Endothelial cell of umbilical vein (primary cell): ENCODE measurements around the gene PTGFRN. TPM values are rescaled to one million over a fixed set of nuclear protein-coding genes. Genes with fewer than 3 reads are reported as not detected.

Experiments
- BruUV-seq: library from RNA; stranded (reverse); fragments of 400-500 nt; replicated peaks from 2 replicates; lab custom pipeline; 2021; lab: Mats Ljungman, UMichigan
- CTCF ChIA-PET: fragments of 300-600, 350-600 bp; sonication (Branson Sonifier 250); formaldehyde crosslinking; loops from one replicate; lab custom pipeline; 2021; ENCODE audit warnings: antibody characterized with exemption, inconsistent platforms; lab: Charles Lee
- POLR2A ChIA-PET: fragments of 300-600, 350-600 bp; sonication (Branson Sonifier 250); formaldehyde crosslinking; loops from one replicate; lab custom pipeline; 2021; ENCODE audit warnings: antibody characterized with exemption, inconsistent platforms; lab: Charles Lee
- DNase-seq: peaks from one replicate; pipeline ENCODE4 v3.0.0-alpha.2; 2011; ENCODE audit warnings: low read depth, low spot score
- FAIRE-seq: peaks from 2 replicates; lab custom pipeline; 2011; peaks lifted over from hg19 to GRCh38; lab: Jason Lieb, UNC
- H2AFZ ChIP-seq: 2 replicates; pipeline ENCODE4 v1.6.0; 2012; ENCODE audit warnings: low read depth, low read length, control low read depth, inconsistent platforms
- H3K27ac ChIP-seq: 2 replicates; pipeline ENCODE4 v1.5.1; 2011; ENCODE audit warnings: low read depth, mild to moderate bottlenecking, control low read depth, low read length, moderate library complexity; ENCODE audit not compliant: insufficient read depth
- H3K27me3 ChIP-seq, 2 experiments: 2 replicates each; pipeline versions ENCODE4 v1.6.0 to v1.6.1; 2011; ENCODE audit warnings: low read length in 2 of 2, mixed read lengths in 1 of 2; ENCODE audit not compliant: control insufficient read depth in 2 of 2, insufficient read depth in 2 of 2
- H3K36me3 ChIP-seq, 2 experiments: 2 replicates in 1 of 2; 3 replicates in 1 of 2; pipeline ENCODE4 v1.5.1; 2011; ENCODE audit warnings: low read length in 2 of 2, mild to moderate bottlenecking in 1 of 2, moderate library complexity in 1 of 2; ENCODE audit not compliant: control insufficient read depth in 2 of 2, insufficient read depth in 2 of 2; ENCODE audit errors: extremely low read depth in 1 of 2
- H3K4me1 ChIP-seq: 3 replicates; pipeline ENCODE4 v1.5.1; 2011; ENCODE audit warnings: mild to moderate bottlenecking, low read length; ENCODE audit not compliant: control insufficient read depth, insufficient read depth; ENCODE audit errors: extremely low read depth
- H3K4me2 ChIP-seq: 2 replicates; pipeline ENCODE4 v1.6.1; 2011; ENCODE audit warnings: low read length, control low read depth, mixed read lengths; ENCODE audit not compliant: insufficient read depth
- H3K4me3 ChIP-seq, 3 experiments: fragments of 200-600 bp in 1 of 3; sonication (generic), shearing (Covaris generic) in 1 of 3; replicated peaks in 1 of 3; 2 replicates each; pipeline ENCODE4 v1.5.1; 2011 to 2016; ENCODE audit warnings: control low read depth in 3 of 3, low read length in 3 of 3, mild to moderate bottlenecking in 2 of 3, inconsistent platforms in 1 of 3, low read depth in 1 of 3, moderate library complexity in 1 of 3; ENCODE audit not compliant: insufficient read depth in 1 of 3
- H3K79me2 ChIP-seq: 2 replicates; pipeline ENCODE4 v1.6.0; 2012; ENCODE audit warnings: low read length, inconsistent platforms; ENCODE audit not compliant: control insufficient read depth, insufficient read depth
- H3K9ac ChIP-seq: replicated peaks from 2 replicates; pipeline ENCODE3; 2011; ENCODE audit warnings: low read length, control low read depth; ENCODE audit not compliant: insufficient read depth; ENCODE audit errors: extremely low read depth
- H3K9me1 ChIP-seq: replicated peaks from 3 replicates; pipeline ENCODE4 v1.6.0; 2011; ENCODE audit warnings: mild to moderate bottlenecking, low read length; ENCODE audit not compliant: control insufficient read depth, insufficient read depth; ENCODE audit errors: extremely low read depth
- H3K9me3 ChIP-seq: replicated peaks from 2 replicates; pipeline ENCODE4 v1.5.1; 2012; ENCODE audit warnings: low read length, inconsistent platforms; ENCODE audit not compliant: control insufficient read depth, insufficient read depth
- H4K20me1 ChIP-seq: replicated peaks from 2 replicates; pipeline ENCODE3; 2011; ENCODE audit warnings: mild to moderate bottlenecking, low read length; ENCODE audit not compliant: control insufficient read depth, insufficient read depth; ENCODE audit errors: extremely low read depth
- EZH2 ChIP-seq: IDR thresholded peaks from 2 replicates; pipeline ENCODE4 v1.6.1; 2012; ENCODE audit warnings: borderline replicate concordance, low read depth, mild to moderate bottlenecking, moderate library complexity, low read length, inconsistent platforms; ENCODE audit not compliant: severe bottlenecking
- FOS ChIP-seq: IDR thresholded peaks from 2 replicates; pipeline ENCODE4 v1.6.1; 2011; ENCODE audit warnings: mild to moderate bottlenecking, low read length, moderate library complexity, borderline replicate concordance; ENCODE audit not compliant: insufficient read depth
- GATA2 ChIP-seq: IDR thresholded peaks from 2 replicates; pipeline ENCODE4 v1.7.0; 2011; ENCODE audit warnings: low read depth, mild to moderate bottlenecking, moderate library complexity, mixed read lengths, low read length; ENCODE audit not compliant: insufficient read length, insufficient read depth
- JUN ChIP-seq: IDR thresholded peaks from 2 replicates; pipeline ENCODE4 v1.6.1; 2011; ENCODE audit warnings: borderline replicate concordance, low read depth; ENCODE audit not compliant: insufficient read length, insufficient read depth
- MYC ChIP-seq: IDR thresholded peaks from one replicate; pipeline ENCODE4 v1.6.1; 2011; ENCODE audit warnings: mild to moderate bottlenecking, low read depth, low read length
- POLR2A ChIP-seq: IDR thresholded peaks from 2 replicates; pipeline ENCODE4 v1.6.1; 2012; ENCODE audit warnings: low read depth, mild to moderate bottlenecking, control low read depth, low read length
- POLR2AphosphoS5 ChIP-seq: IDR thresholded peaks from 2 replicates; pipeline ENCODE4 v1.6.1; 2012; ENCODE audit warnings: low read depth, mild to moderate bottlenecking, control low read depth, low read length, moderate library complexity; ENCODE audit not compliant: insufficient read depth
- dilution Hi-C: fragments of 300-500 bp; cut with MboI; formaldehyde crosslinking; loops from one replicate; pipeline ENCODE4 v1.15.0; 2019; ENCODE audit warnings: low sequenced_read_pairs; ENCODE audit not compliant: extremely low pct_ligation_motif_present
- intact Hi-C: fragments of 100-400 bp; cut with micrococcal nuclease; formaldehyde crosslinking; loops from one replicate; pipeline ENCODE4 v1.10.0; 2022
- polyA plus RNA-seq, 4 experiments: library from polyadenylated mRNA; depleted of rRNA in 3 of 4; stranded (reverse) in 3 of 4; unstranded in 1 of 4; fragments of >200 nt; gene quantifications; 2 replicates each; pipeline versions ENCODE4 v1.2.1 to v1.2.3, GENCODE V29; 2011 to 2012; ENCODE audit warnings: missing spikeins in 1 of 4
- total RNA-seq: library from RNA; stranded (reverse); gene quantifications from 2 replicates; pipeline ENCODE4 v1.2.3, GENCODE V29; 2021
- TF ChIP-seq, protein P1 (sequence below), 2 donors: IDR thresholded peaks; 1 replicate in 1 of 2; 2 replicates in 1 of 2; pipeline ENCODE4 v1.5.1; 2011; ENCODE audit warnings: low read length in 2 of 2, mild to moderate bottlenecking in 2 of 2, moderate library complexity in 2 of 2, control low read depth in 1 of 2, inconsistent platforms in 1 of 2, low read depth in 1 of 2; ENCODE audit not compliant: insufficient read depth in 1 of 2; ENCODE audit errors: extremely low read depth in 1 of 2
- TF ChIP-seq, protein P2 (sequence below): IDR thresholded peaks from 2 replicates; pipeline ENCODE4 v1.6.1; 2011; ENCODE audit not compliant: insufficient read depth, insufficient read length

Gene PTGFRN
- total and polyA plus RNA-seq, 2 donors (not counting 3 experiments of a cell fraction or from before 2014, with no cell fraction given), result 39.6 to 60.7 TPM

DNA sequence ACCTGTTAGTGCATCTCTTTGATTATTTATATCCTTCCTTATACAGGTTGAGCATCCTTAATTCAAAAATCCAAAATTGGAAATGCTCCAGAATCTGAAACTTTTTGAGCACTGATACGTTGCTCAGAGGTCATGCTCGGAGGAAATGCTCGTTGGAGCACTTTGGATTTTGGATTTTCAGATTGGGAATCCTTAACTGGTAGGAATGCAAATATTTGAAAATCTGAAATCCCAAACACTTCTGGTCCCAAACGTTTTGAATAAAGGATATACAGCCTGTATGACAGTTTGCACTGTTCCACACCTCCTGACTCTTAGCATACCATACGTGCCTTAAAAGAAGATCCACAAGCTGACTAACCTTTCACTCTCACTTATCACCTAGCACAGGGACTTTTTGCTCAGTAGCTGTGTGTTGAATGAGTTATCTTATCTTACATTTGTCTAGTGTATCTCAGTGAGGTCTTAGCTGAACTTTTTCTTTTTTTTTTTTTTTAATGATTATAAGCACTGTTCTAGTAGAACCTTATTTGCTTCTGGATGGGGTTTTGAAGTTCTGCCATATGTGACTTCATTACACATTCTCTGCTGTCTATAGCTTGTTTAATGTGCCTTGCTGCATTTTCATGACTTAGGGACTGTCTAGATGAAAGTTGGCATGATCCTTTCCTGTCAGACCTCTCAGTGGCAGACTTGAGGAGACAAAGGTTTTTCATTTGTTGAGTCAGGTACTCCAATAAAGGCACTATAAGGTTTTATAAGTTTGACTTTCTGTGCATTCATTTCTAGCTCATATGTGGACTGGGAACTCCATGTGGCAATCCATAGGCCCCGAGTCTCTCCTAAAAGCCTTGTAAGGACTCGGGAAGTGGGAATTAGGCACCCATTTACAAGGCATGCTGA, 21.6 kb downstream of the PTGFRN start:
- Histone ChIP-seq H2AFZ (no peak overlapping the region), H3K9me1 (no peaks in the 10 kb centered on the region), H3K9me3 (no peaks in the 10 kb centered on the region), H3K4me3 (no peak overlapping the region), H4K20me1 (no peaks in the 10 kb centered on the region), H3K36me3 (no peaks in the 10 kb centered on the region), H3K4me1 (no peaks in the 10 kb centered on the region), H3K27ac (no peak overlapping the region), H3K9ac (no peak overlapping the region), H3K4me2 (no peak overlapping the region), H3K27me3 (no peaks in the 10 kb centered on the region), H3K79me2 (no peaks in the 10 kb centered on the region)
- dilution Hi-C loops (no loop called here), intact Hi-C loops (loop anchor here (2.0 kb wide), 1 partner anchor 20 kb away; no protein-coding TSS in a partner anchor)
- no TSS peak for BruUV-seq
- CTCF ChIA-PET, result interaction anchor here (1.1 kb wide), 1 partner anchor 193 kb away, joined by 3 read pairs; no protein-coding TSS in a partner anchor
- POLR2A ChIA-PET, result no interaction called here
- no peak for TF ChIP-seq JUN
- TF ChIP-seq EZH2, result no peak
- no peak for TF ChIP-seq FOS
- TF ChIP-seq POLR2AphosphoS5, result no peak
- no peak for TF ChIP-seq GATA2
- no peak for TF ChIP-seq POLR2A
- no peak for TF ChIP-seq MYC
- TF ChIP-seq, protein P1, sequence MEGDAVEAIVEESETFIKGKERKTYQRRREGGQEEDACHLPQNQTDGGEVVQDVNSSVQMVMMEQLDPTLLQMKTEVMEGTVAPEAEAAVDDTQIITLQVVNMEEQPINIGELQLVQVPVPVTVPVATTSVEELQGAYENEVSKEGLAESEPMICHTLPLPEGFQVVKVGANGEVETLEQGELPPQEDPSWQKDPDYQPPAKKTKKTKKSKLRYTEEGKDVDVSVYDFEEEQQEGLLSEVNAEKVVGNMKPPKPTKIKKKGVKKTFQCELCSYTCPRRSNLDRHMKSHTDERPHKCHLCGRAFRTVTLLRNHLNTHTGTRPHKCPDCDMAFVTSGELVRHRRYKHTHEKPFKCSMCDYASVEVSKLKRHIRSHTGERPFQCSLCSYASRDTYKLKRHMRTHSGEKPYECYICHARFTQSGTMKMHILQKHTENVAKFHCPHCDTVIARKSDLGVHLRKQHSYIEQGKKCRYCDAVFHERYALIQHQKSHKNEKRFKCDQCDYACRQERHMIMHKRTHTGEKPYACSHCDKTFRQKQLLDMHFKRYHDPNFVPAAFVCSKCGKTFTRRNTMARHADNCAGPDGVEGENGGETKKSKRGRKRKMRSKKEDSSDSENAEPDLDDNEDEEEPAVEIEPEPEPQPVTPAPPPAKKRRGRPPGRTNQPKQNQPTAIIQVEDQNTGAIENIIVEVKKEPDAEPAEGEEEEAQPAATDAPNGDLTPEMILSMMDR (IDR thresholded peaks at IDR 0.05; ENCODE audit: extremely low read depth in 1 of 2, insufficient read depth in 1 of 2, low read depth in 1 of 2, low read length in 2 of 2), result no peak
- TF ChIP-seq, protein P2, sequence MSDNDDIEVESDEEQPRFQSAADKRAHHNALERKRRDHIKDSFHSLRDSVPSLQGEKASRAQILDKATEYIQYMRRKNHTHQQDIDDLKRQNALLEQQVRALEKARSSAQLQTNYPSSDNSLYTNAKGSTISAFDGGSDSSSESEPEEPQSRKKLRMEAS, result no peak
- FAIRE-seq (no peak), DNase-seq (no peak)
